B cell (primary cell): ENCODE results near the gene SEPTIN2. TPM values are rescaled to one million over a fixed set of nuclear protein-coding genes. Genes with fewer than 3 reads are reported as not detected.

Experiments
- ATAC-seq: fragments of 200-7000 bp; cut with Tn5 transposase; one replicate; pipeline ENCODE4 v1.10.0; 2021; ENCODE audit warnings: low read depth, mild to moderate bottlenecking, moderate number of reproducible peaks, moderate library complexity
- CTCF ChIA-PET: fragments of 350-600 bp; sonication (Branson Sonifier 250); formaldehyde crosslinking; loops from one replicate; lab custom pipeline; 2021; ENCODE audit warnings: antibody characterized with exemption, inconsistent platforms; lab: Charles Lee
- POLR2A ChIA-PET: fragments of 350-600 bp; sonication (Branson Sonifier 250); formaldehyde crosslinking; loops from one replicate; lab custom pipeline; 2021; ENCODE audit warnings: antibody characterized with exemption; lab: Charles Lee
- DNase-seq: peaks from one replicate; pipeline ENCODE4 v3.0.0; 2013
- H2AFZ ChIP-seq: 2 replicates; pipeline ENCODE4 v1.6.1; 2012; ENCODE audit warnings: mild to moderate bottlenecking, low read depth, low read length; ENCODE audit not compliant: insufficient read depth, poor library complexity, severe bottlenecking
- H3K27ac ChIP-seq, 2 donors: 1 replicate in 1 of 2; 2 replicates in 1 of 2; pipeline ENCODE4 v1.5.1; 2012 to 2013; ENCODE audit warnings: low read length in 2 of 2, mild to moderate bottlenecking in 2 of 2, moderate library complexity in 1 of 2
- H3K27me3 ChIP-seq, 4 experiments: fragments of 200-600 bp in 1 of 4; sonication (generic) in 1 of 4; replicated peaks in 1 of 4; 1 replicate in 2 of 4; 2 replicates in 2 of 4; pipeline versions ENCODE4 v1.6.1 to v1.7.0; 2013 to 2016; ENCODE audit warnings: low read length in 3 of 4, mild to moderate bottlenecking in 2 of 4, mixed read lengths in 1 of 4, moderate library complexity in 1 of 4; ENCODE audit not compliant: insufficient read depth in 4 of 4, control insufficient read depth in 3 of 4; ENCODE audit errors: control extremely low read depth in 1 of 4
- H3K36me3 ChIP-seq, 2 experiments: replicated peaks in 1 of 2; 1 replicate in 1 of 2; 2 replicates in 1 of 2; pipeline versions ENCODE4 v1.6.1 to v1.7.1; 2013; ENCODE audit warnings: low read length in 1 of 2; ENCODE audit not compliant: insufficient read depth in 2 of 2, control insufficient read depth in 1 of 2; ENCODE audit errors: control extremely low read depth in 1 of 2, extremely low read depth in 1 of 2
- H3K4me1 ChIP-seq, 2 donors: fragments of 200-600 bp in 1 of 2; sonication (generic) in 1 of 2; 1 replicate in 1 of 2; 2 replicates in 1 of 2; pipeline versions ENCODE4 v1.5.1 to v1.6.1; 2013 to 2017; ENCODE audit warnings: low read length in 2 of 2; ENCODE audit not compliant: control insufficient read depth in 2 of 2, insufficient read depth in 2 of 2
- H3K4me2 ChIP-seq: replicated peaks from 2 replicates; pipeline ENCODE3; 2012; ENCODE audit warnings: mild to moderate bottlenecking, low read depth, low read length; ENCODE audit not compliant: poor library complexity, severe bottlenecking
- H3K4me3 ChIP-seq, 5 experiments: fragments of 200-600 bp in 1 of 5; sonication (generic) in 1 of 5; 1 replicate in 3 of 5; 2 replicates in 2 of 5; pipeline versions ENCODE4 v1.5.1 to v1.7.0; 2011 to 2016; ENCODE audit warnings: low read length in 4 of 5, mild to moderate bottlenecking in 4 of 5, low read depth in 2 of 5, control low read depth in 1 of 5, moderate library complexity in 1 of 5; ENCODE audit not compliant: insufficient read depth in 1 of 5; ENCODE audit errors: control extremely low read depth in 1 of 5, extremely low read depth in 1 of 5
- H3K79me2 ChIP-seq: fragments of 200-600 bp; sonication (generic); one replicate; pipeline ENCODE4 v1.6.0; 2016; ENCODE audit warnings: low read length; ENCODE audit not compliant: control insufficient read depth, insufficient read depth
- H3K9ac ChIP-seq: fragments of 200-600 bp; sonication (generic); 2 replicates; pipeline ENCODE4 v1.6.1; 2017; ENCODE audit warnings: mild to moderate bottlenecking, low read length, moderate library complexity
- H3K9me3 ChIP-seq, 3 donors: one replicate each; pipeline versions ENCODE4 v1.6.1 to v1.7.1; 2013; ENCODE audit warnings: low read length in 2 of 3; ENCODE audit not compliant: control insufficient read depth in 2 of 3, insufficient read depth in 1 of 3; ENCODE audit errors: control extremely low read depth in 1 of 3
- H4K20me1 ChIP-seq: 2 replicates; pipeline ENCODE4 v1.6.0; 2012; ENCODE audit warnings: mild to moderate bottlenecking, low read length; ENCODE audit not compliant: insufficient read depth, control insufficient read depth, poor library complexity, severe bottlenecking
- H3K27ac Mint-ChIP-seq: one replicate; pipeline ENCODE4 v1.8.0; 2021; ENCODE audit warnings: mixed read lengths
- H3K27me3 Mint-ChIP-seq: one replicate; pipeline ENCODE4 v1.8.0; 2021; ENCODE audit warnings: mixed read lengths
- H3K4me1 Mint-ChIP-seq: one replicate; pipeline ENCODE4 v1.8.0; 2021; ENCODE audit warnings: mixed read lengths
- H3K4me3 Mint-ChIP-seq: one replicate; pipeline ENCODE4 v1.8.0; 2021; ENCODE audit warnings: mixed read lengths
- H3K9me3 Mint-ChIP-seq: one replicate; pipeline ENCODE4 v1.8.0; 2022; ENCODE audit warnings: mixed read lengths; ENCODE audit not compliant: insufficient read depth
- CTCF ChIP-seq: fragments of 200-600 bp; IDR thresholded peaks from one replicate; pipeline ENCODE4 v1.8.0; 2022; ENCODE audit warnings: antibody characterized with exemption, mild to moderate bottlenecking
- EZH2 ChIP-seq: IDR thresholded peaks from 2 replicates; pipeline ENCODE4 v1.6.1; 2012; ENCODE audit warnings: borderline replicate concordance, low read depth, mild to moderate bottlenecking, moderate library complexity, low read length; ENCODE audit not compliant: insufficient read depth, poor library complexity, severe bottlenecking
- WGBS: methylation state at CpG from one replicate; pipeline ENCODE4 v1.1.5; 2013; ENCODE audit warnings: missing lambda C conversion rate; ENCODE audit not compliant: insufficient coverage; 5-methylcytosine and 5-hydroxymethylcytosine counted together
- intact Hi-C: fragments of 100-400 bp; cut with micrococcal nuclease; formaldehyde crosslinking; loops from one replicate; pipeline ENCODE4 v1.10.0; 2022
- polyA plus RNA-seq: library from polyadenylated mRNA; depleted of rRNA; stranded (reverse); fragments of >200 nt; gene quantifications from 2 replicates; pipeline ENCODE4 v1.2.3, GENCODE V29; 2012
- total RNA-seq, 2 donors: library from RNA; stranded (reverse); fragments of 120-200 nt in 1 of 2; gene quantifications; 1 replicate in 1 of 2; 2 replicates in 1 of 2; pipeline versions ENCODE4 v1.2.3 to v1.2.4, GENCODE V29; 2013 to 2022

SEPTIN2 gene
- total and polyA plus RNA-seq, 2 donors (not counting 1 experiment from before 2014, with no cell fraction given): 71.8 to 270 TPM

GRCh38 chr2:241280291-241280690 is 35.4 kb upstream of the SEPTIN2 start:
- no peak for TF ChIP-seq CTCF
- TF ChIP-seq EZH2: no peak
- no peaks in the 10 kb centered on the region for H3K9me3 Mint-ChIP-seq
- H3K27me3 ChIP-seq: no peaks in the 10 kb centered on the region
- peaks cover 0 to 2% of the 10 kb centered on the region in 2 experiments for H3K36me3 ChIP-seq
- no peak for ATAC-seq
- H3K4me2 ChIP-seq: no peak overlapping the region
- intact Hi-C loops: no loop called here
- no CpG with 5 or more reads among the region's 4 CpGs for WGBS
- H4K20me1 ChIP-seq: peaks cover 24% of the 10 kb centered on the region
- POLR2A ChIA-PET: interaction anchor here (0.6 kb wide), 1 partner anchor 202 kb away, joined by 3 read pairs; no protein-coding TSS in a partner anchor
- no peak for DNase-seq
- no peaks in the 10 kb centered on the region for H3K27me3 Mint-ChIP-seq
- H3K9ac ChIP-seq: no peak overlapping the region
- peaks cover 10% of the 10 kb centered on the region for H3K4me1 Mint-ChIP-seq
- peaks cover 64% of the 10 kb centered on the region for H3K79me2 ChIP-seq
- H3K4me3 ChIP-seq: no peak overlapping the region
- CTCF ChIA-PET: interaction anchor here (1.7 kb wide), 1 partner anchor 13 kb away, joined by 3 read pairs; no protein-coding TSS in a partner anchor
- H3K27ac Mint-ChIP-seq: no peak overlapping the region
- no peak overlapping the region for H3K27ac ChIP-seq
- H3K4me1 ChIP-seq: no peaks in the 10 kb centered on the region
- no peaks in the 10 kb centered on the region for H3K9me3 ChIP-seq
- no peak overlapping the region for H3K4me3 Mint-ChIP-seq
- no peak overlapping the region for H2AFZ ChIP-seq

GRCh38 chr2:241282555-241282954 is 33.2 kb upstream of the SEPTIN2 start:
- ATAC-seq (no peak), DNase-seq (no peak)
- TF ChIP-seq CTCF (no peak), EZH2 (no peak)
- no peak overlapping the region for H3K4me3 ChIP-seq
- peaks cover 37% of the 10 kb centered on the region for H4K20me1 ChIP-seq
- peaks cover 11% of the 10 kb centered on the region for H3K4me1 Mint-ChIP-seq
- peaks cover 0 to 2% of the 10 kb centered on the region in 2 experiments for H3K36me3 ChIP-seq
- no peaks in the 10 kb centered on the region for H3K27me3 ChIP-seq
- intact Hi-C loops: no loop called here
- no peak overlapping the region for H2AFZ ChIP-seq
- WGBS: no CpG with 5 or more reads among the region's 5 CpGs
- H3K9me3 Mint-ChIP-seq: no peaks in the 10 kb centered on the region
- ChIA-PET CTCF (no interaction called here), POLR2A (no interaction called here)
- no peaks in the 10 kb centered on the region for H3K27me3 Mint-ChIP-seq
- H3K4me2 ChIP-seq: no peak overlapping the region
- no peak overlapping the region for H3K27ac ChIP-seq
- H3K79me2 ChIP-seq: peaks cover 69% of the 10 kb centered on the region
- H3K9ac ChIP-seq: no peak overlapping the region
- H3K27ac Mint-ChIP-seq: no peak overlapping the region
- H3K9me3 ChIP-seq: no peaks in the 10 kb centered on the region
- H3K4me1 ChIP-seq: no peaks in the 10 kb centered on the region
- no peak overlapping the region for H3K4me3 Mint-ChIP-seq
